Activated CD4-positive, alpha-beta T cell treated with anti-CD3 and anti-CD28 coated beads, Interleukin-2, amount 50 U/mL, for 16 hours (primary cell): ENCODE measurements around the gene SERTAD2.

Source experiments
- DNase-seq: peaks from one replicate; pipeline ENCODE4 v3.0.0-alpha.2; 2020

The SERTAD2 gene, protein sequence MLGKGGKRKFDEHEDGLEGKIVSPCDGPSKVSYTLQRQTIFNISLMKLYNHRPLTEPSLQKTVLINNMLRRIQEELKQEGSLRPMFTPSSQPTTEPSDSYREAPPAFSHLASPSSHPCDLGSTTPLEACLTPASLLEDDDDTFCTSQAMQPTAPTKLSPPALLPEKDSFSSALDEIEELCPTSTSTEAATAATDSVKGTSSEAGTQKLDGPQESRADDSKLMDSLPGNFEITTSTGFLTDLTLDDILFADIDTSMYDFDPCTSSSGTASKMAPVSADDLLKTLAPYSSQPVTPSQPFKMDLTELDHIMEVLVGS

DNA sequence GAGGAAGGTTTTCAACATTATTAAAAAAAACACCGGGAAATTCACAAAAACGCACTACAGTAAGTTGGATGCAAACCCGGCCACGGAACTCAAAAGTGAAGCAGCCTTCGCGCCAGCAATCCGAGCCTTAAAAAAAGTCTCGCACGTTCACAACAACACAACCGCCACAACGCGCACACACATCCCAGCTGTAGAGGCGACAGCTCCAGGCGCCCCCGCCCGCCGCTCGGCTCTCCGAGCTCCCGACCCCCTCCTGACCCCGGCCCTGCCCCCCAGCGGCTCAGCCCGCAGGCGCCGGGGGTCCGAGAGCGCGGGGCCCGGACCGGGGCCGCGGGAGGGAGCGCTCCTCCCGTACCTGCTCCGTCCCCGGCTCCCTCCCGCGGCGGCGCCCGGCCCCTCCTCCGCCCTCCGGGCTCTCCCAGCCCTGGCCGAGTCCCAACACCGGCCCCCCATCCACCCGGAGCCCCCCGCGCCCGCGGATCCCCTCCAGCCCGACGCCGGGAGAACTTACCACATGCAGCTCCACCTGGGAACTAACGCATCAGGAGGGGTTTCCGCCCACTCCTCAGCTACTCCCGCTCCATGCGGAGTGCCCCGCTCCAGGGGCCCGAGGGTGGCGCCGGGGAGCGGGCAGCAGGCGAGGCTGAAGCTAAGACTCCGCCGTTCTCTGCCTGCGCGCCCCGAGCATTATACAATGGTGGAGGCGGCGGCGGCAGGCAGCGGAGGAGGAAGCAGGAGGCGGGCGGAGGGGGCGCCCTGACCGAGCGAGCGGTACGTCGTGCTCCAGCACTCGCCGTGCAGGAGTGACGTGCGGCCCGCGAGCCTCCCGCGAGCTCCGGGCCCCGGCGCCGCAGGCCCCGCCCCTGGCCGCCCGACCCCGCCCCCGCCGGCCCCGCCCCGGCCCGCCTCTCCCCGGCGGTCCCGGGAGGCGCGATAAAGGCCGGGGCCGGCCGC is at the start of gene SERTAD2:
Gene SERTAD2, minus strand, starts transcription at position 805 of the 954 bp plus-strand sequence. CDS start 17,042 bp downstream, outside the sequence.
- peak; percentile 82 for DNase-seq

DNA sequence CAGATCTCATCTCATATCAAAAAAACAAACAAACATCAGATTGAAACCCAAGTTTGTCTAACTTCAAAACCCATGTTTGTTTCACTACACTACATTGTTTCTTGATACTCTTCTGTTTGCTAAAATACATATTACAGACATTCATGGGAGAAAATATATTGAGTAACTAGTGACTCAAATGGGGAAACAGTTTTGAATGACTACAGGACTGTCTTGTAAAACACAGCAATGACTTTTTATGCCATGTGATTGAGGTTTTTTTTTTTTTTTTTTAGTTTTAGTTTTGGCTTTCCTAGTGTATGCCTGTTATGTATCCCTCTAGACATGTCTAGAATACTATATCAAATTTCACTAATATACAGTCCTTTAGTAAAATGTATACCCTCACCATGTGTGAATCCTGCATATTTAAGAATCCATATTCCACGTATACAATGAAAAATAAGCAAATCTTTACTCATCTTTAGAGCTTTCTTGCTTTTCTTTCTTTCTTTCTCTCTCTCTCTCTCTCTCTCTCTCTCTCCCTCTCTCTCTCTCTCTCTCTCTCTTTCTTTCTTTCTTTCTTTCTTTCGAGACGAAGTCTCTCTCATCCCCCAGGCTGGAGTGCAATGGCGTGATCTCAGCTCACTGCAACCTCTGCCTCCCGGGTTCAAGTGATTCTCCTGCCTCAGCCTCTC is 46.6 kb upstream of the SERTAD2 start:
- peak; percentile 90 for DNase-seq

DNA sequence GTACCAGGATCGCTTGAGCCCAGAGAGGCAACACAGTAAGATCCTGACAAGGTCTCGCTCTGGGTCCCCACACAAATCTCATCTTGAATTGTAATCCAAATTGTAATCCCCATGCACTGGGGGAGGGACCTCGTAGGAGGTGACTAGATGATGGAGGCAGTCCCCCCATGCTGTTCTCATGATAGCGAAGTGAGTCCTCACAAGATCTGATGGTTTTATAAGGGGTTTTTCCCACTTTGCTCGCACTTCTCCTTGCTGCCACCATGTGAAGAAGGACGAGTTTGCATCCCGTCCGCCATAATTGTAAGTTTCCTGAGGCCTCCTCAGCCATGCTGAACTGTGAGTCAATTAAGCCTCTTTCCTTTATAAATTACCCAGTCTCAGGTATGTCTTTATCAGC is 46.0 kb upstream of the SERTAD2 start:
- no peak for DNase-seq

DNA sequence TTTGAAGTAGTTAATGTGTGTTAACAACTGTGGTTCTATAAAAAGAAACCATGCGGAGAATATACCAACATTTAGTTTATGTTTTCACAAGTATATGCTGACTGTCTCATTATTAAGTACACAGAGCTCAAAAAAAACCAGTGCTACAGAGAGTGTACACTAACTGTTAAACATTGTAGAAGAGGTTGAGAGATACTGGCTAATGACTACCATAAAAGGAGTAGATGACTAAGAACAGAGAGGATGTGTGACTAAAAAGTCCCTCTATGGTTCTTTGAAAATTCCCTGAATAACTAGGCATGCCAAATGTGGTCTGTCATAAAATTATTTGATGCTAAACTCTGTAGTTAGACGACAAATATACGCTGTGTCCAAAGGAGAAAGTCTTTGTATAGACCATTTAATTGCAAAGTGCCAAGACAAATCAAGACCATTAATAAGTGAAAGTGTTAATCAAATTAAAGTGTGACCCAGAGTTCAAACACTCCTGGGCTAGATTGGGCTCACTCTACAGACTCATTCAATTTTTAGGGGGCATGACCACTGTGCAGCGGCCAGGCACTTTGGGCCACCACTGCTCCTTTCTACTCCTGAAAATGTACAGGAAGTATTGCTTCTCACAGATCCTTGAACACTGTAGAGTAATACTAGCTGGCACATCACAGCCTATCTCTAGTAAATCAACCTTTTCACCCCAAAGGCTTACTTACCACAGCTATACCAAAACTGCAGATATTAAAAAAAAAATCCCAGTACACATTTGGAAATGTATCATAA is 45.1 kb upstream of the SERTAD2 start:
- peak; percentile 91 for DNase-seq

DNA sequence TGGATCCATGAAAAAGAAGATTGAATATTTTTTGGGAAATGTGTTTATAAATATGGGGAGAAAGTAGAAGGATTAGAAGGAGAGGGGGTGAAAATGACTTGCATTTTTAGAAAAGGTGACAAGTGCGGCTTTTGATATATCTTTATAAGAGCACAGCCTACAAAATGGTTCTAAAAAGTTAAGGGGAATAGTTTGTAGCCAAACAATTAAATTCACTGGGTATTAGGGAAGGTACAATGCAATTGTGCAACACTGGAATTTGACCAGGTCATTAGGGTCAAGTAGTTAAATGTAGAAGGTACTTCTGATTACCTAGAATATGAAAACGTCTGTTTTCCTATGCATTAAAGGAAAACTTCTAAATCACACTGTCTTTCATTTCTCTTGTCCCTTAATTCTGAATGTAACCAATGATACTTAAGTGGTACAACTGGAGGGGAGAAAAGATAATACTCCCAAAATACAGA is 44.5 kb upstream of the SERTAD2 start:
- no peak for DNase-seq

DNA sequence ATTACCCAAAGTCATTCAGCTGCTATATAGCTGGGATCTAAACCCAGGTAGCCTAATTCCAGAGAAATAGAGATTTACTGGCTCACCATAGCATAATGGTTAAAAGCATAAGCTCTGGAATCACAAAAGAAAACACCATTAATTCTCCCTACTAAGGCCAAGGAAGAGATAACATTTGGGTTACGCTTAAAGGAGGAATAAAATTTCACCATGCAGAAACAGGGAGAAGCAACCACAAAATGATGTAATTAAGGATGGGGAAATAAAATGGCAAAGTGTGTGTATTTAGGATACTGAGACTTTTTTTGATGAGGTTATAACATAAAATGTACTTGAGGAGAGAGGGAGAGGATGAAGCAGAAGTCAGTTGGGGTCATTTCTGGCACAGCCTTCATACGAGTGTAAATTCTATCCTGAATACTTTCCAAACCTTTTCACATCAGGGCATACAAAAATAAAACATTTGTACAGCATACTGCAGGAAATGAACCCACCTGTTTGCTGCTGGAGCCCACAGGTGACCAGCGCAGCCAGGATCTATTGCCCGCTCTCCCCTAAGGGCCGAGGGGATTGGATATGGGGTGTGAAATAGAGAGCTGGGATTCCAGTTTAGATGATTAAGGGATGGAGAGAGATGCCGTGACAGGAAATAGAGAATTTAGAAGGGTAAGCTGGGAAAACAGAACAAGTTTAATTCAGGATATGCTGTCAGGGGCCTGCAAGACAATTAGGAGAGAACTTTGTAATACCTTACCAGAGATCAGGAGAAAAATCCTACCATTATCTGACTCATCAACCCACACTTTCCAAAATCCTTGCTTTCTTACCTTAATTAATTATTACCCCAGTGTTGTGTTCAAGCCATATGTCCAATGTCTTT is 43.8 kb upstream of the SERTAD2 start:
- DNase-seq: no peak

DNA sequence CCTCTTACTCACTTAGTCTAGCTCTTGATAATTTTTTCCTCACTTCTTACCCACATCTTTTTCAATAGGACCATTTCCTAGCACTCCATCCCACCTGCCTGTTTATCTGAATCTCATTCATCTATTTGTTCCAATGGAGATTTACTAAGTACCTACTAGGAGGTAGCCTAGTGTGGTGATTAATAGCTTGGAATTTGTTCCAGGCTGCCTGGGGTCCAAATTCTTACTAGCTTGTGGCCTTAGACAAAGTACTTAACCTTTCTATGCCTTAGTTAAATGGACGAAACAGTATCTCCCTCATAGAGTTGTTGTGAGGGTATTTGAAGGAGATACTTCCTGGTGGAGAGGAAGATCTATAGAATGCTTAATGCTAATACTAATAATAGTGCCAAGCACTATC is 42.9 kb upstream of the SERTAD2 start:
- DNase-seq: no peak

DNA sequence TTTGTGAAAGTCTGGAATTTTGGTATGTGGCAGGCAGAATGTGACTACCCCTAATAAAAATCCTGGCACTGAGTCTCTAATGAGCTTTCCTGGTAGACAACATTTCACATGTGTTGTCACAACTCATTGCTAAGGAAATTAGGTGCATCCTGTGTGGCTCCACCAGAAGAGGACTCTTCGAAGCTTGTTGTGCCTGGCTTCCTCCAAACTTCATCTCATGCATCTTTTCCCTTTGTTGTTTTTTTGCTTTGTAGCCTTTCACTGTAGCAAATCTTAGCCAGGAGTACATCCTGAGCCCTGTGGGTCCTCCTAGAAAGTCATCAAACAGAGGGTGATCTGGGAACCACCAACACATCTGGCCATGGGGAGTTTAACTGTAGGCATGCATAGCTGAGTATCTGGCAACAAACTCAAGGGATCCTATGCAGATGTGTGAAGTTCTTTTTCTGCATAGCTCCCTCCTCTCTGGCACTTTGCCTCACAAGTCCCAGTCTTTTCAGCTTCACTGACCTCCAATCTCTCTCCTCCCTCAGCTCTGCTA is 42.1 kb upstream of the SERTAD2 start:
- DNase-seq: no peak

DNA sequence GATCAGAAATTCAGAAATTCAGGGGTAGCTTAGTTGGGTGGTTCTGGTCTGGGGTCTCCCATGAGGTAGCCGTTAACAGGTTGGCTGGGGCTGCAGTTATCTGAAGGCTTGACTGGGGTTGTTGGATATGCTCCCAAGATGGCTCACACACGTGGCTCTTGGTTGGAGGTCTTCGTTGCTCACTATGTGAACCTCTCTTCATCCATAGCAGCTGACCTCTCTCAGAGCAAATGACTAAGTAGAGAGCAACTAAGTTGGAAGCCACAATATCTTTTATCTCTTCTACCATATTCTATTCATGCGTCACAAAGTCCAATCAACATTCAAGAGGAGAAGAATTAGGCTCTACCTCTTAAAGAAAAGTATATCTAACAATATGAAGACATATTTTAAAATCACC is 38.7 kb upstream of the SERTAD2 start:
- DNase-seq: no peak

DNA sequence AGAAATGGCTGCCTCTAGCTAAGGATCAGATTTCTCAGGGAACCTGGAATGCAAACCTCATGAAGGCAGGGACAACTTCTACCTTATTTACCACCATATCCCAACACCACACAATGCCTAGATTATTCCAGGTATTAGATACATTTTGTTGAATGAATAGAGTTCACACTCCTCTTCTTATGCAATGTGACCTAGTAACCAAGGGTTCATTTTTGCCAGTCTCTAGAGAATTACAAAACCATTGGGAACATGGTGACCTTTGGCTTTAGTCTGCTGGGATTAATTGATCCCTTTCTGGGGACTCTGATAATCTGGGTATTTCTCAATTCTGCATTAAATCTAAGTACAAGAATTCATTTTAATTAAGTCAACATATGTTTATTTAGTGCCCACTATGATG is 35.2 kb upstream of the SERTAD2 start:
- no peak for DNase-seq

DNA sequence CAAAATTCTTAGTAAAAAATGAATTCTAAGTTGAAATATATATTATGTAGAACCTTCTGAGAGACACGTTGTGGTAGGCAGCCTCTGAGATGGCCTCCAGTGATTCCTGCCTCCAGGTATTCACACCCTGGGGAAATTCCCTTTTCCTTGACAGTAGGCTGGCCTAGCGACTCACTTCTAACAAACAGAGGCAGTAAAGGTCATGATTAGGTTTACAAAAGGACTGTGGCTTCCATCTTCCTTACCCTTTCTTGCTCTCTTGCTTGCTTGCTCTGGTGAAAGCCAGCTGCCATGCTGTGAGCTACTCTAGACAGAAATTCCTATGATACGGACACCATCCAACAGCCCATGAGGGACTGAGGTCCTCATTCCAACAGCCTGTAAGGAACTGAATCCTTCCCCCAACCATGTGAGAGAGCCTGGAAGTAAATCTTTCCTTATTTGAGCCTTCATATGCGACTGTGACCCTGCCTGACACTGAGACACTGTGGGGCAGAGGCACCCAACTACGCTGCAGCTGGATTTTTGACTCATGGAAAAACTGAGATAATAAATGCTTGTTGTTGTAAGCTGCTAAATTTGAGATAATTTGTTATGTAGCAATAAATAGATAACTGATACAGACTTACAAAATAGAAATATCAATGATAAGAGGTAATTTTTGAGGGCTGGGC is 32.7 kb upstream of the SERTAD2 start:
- no peak for DNase-seq

DNA sequence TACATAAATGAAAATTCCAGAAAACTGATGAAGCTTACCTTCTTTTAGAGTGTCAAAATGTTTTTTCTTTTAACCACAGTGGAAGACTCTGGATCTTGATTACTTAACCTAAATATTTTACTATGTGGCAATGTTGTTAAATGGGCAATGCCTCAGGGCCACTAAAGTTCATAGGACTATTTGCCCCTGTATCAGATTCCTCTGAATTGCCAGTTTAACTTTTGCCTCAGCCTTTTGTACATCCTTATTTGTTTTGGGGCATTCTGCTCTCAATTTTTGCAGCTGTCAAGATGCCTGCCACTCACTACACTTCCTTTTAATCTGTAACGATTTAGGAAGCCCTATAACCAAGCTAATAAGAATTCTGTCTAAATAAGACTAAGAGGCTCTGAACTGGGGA is 31.7 kb upstream of the SERTAD2 start:
- DNase-seq: no peak

DNA sequence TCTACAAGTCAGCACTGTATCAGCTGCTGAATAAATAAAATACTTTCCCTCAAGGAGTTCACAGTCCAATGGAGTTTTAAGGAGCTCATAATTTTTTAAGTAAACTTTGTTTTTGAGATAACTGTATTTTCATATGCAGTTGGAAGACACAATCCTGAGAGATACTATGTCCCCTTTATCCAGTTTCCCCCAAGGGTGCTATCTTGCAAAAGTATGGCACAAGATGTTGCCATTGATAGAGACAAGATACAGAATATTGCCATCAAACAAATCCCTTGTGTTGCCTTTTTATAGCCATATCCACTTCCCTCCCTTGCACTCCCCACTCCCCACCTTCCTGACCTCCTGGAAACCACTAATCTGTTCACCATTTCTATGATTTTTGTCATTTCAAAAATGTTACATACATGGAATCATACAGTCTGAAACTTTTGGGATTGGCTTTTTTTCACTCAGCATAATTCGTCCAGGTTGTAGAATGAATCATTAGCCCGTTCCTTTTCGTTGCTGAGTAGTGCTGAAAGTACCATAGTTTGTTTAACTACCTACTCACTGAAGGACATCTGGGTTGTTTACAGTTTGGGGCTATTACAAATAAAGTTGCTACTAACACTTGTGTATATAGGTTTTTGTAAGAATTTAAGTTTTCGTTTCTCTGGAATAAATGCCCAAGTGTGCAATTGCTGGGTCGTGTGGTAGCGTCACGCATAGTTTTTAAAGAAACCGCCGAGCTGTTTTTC is 30.2 kb upstream of the SERTAD2 start:
- no peak for DNase-seq

DNA sequence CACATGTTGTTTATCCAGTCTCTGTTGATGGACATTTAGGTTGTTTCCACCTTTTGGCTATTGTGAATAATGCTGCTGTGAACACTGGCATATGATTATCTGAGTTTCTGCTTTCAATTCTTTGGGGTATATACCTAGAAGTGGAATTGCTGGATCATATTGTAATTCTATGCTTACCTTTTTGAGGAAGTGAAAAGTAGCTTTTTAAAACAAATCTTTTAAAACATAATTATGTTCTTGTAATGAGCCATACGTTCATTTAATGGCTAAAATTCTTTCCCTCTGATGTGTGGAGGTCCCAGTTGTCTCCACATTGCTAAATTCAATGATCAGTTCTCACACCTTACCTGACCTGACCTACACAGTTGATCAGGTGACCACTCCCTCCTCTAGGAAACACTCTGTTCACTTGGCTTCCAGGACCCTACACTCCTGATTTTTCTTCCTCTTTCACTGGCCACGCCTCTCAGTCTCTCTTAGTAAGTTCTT is 27.8 kb upstream of the SERTAD2 start:
- DNase-seq: no peak

DNA sequence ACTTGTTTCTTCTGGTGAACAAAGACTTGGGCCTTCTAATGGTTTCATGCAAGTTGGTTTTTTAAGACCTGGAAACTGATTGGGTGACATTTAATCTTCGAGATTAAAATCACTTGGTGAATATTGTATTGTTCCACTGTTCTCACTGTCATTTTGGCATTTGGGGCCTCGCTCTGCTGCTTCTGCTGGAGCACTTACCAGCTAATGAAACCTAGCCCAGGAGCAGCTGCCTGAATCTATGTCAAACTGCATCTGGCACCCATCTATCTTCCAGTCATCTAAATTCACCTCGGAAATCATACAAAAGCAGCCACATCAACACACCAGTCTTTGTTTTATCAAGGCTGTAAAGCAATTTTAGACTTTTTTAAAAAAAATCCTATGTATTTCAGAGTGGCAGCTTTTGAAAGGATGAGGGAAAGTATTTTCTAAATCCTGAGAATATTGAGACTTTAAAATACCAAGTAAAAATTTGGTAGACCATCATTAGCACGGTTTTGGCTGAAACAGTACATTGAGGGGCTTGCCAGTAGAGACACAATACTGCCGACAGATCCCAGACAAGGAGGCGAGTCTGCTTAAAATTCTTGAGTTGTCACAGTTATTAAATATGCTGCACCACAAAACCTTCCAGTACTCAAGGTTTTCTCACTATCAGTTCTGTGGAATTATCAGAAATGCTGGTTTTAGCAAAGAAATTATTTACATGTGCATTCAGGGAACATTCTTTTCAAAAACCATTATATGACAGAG is 26.1 kb upstream of the SERTAD2 start:
- no peak for DNase-seq

DNA sequence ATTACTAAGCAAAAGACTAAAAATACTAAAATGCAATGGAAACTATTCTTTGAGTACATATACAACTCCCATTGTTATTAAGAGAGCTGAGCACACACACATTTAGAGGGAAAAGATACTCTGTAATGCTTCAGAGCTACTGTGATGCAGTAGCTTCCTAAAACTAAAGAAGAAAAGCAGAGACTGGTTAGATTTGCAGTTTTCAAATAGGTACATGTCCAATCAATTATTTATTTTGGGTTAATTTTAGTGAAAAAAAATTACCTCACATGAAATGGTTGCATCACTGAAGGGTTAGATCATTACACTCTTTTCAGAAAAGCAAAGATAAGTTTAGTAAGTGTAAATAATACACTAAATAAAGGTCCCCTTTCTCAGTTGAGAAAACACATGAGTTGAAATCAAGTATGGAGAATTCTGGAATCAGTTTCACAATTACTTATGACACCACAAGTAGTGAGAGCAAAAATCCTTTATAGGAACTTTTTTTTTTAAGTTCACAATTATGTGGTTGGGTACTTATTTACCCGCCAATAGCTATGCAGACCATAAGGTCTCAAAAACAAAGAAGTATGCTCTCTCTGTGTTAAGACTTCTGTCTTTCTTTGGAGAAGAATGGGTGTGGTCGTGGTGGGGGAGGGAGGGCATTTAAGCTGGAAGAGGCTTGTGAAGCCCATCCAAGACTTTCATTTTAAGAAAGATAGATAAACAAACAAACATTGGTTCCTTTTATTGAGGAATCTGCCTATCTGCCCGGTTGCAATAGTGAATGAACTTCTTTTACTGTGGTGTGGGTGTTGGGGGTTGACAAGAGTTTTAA is 25.3 kb upstream of the SERTAD2 start:
- no peak for DNase-seq

DNA sequence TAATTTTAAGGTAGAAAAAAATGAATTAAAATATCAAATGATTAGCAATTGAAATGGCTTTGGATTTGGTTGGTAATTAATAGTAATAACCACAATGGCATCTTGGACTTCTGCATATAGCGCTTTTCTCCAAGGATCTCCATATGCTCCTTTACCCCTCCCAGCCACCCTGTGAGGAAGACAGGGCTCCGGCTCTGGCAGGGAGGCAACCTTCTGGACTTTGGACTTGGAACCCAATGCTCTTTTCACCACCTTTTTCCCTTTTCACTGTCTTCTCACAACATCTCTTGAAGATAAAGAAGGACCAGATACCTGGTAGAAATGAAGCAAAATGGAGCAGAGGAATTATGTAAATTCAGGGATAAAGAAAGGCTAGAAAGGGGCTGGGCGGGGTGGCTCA is 23.8 kb upstream of the SERTAD2 start:
- no peak for DNase-seq

DNA sequence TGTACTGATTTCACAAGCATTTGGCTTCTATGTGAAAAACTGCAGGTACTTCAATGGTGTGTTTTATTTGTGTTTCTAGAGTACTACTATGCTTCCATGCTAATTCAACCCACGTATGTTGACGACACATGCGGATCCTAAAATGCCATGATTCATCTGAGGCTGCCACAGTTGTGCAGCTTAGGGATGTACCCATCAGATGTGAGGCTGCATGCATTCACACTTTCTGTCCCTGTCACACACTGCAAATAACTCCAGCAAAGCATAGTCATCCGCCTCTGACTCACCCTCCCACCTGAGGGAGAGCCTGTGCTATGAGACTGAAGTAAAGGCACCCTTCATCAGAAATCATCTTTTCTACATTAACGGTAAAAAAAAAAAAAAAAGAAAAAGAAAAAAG is 22.1 kb upstream of the SERTAD2 start:
- DNase-seq: peak; percentile 75
